ENCODE data around the gene VHLL.

VHLL gene

DNA sequence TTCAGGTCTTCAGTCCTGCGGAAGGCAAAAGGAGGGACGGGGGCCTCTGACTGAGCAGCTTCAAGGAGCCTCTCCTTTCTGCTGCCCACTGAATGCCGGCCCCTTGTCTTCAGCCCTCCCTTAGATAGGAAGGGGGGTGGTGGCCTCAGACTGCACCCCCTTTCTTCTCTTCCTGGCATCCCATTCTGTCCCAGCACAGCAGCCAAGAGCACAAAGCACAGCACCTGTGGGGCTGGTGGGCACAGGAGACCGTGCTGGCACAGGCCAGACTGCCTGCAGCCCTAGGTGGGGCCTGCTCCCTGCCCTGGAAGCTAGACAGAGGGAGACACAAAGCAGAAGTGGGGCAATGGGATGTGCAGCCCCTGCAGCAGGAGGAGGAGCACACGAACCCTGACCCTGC lies 49.5 kb downstream of the VHLL start:
- DNase-seq = no peak

Measured in right forelimb (tissue), 1 donor.